Stimulated activated CD4-positive, alpha-beta T cell treated with anti-CD3 and anti-CD28 coated beads, TNF-alpha, amount 100 ng/mL, for 1 hour (primary cell): ENCODE measurements around the gene MAP3K13.
"Not testable (repeated sequence)": the region's sequence is repeated elsewhere in the genome, so short reads cannot be mapped to it uniquely, and the experiment has no call there.

ENCODE experiments used
- DNase-seq, 3 donors: peaks; one replicate each; pipeline ENCODE4 v3.0.0-alpha.2; 2020; ENCODE audit warnings: low read depth in 3 of 3, low spot score in 1 of 3

The MAP3K13 gene

GRCh38 chr3:185442031-185442430 is 79.1 kb downstream of the MAP3K13 start:
- no peak for DNase-seq

GRCh38 chr3:185444329-185444728 is 81.4 kb downstream of the MAP3K13 start:
- no peak for DNase-seq

- no peak for DNase-seq
Measured at GRCh38 chr3:185448107-185448506, 85.2 kb downstream of the MAP3K13 start.

- DNase-seq = not testable (repeated sequence)
Measured at GRCh38 chr3:185451432-185451831, 88.5 kb downstream of the MAP3K13 start.

GRCh38 chr3:185457376-185457775 is 94.4 kb downstream of the MAP3K13 start:
- no peak for DNase-seq

- no peak for DNase-seq
Measured at GRCh38 chr3:185460309-185460708, 97.4 kb downstream of the MAP3K13 start.

GRCh38 chr3:185460719-185461350 is 97.9 kb downstream of the MAP3K13 start:
- DNase-seq = no peak

GRCh38 chr3:185465471-185465870 is 102.5 kb downstream of the MAP3K13 start:
- no peak for DNase-seq

GRCh38 chr3:185466123-185466522 is 103.2 kb downstream of the MAP3K13 start:
- DNase-seq = not testable (repeated sequence)

GRCh38 chr3:185469542-185469941 is 106.6 kb downstream of the MAP3K13 start:
- DNase-seq = no peak

- no peak for DNase-seq
Measured at GRCh38 chr3:185470323-185470722, 107.4 kb downstream of the MAP3K13 start.

- DNase-seq = no peak
Measured at GRCh38 chr3:185473290-185473815, 110.4 kb downstream of the MAP3K13 start.

- not testable (repeated sequence) for DNase-seq
Measured at GRCh38 chr3:185474922-185475321, 112.0 kb downstream of the MAP3K13 start.

GRCh38 chr3:185477316-185477715 is 114.4 kb downstream of the MAP3K13 start:
- DNase-seq = no peak

- DNase-seq = no peak
Measured at GRCh38 chr3:185479373-185479945, 116.5 kb downstream of the MAP3K13 start.

GRCh38 chr3:185484296-185484695 is 121.4 kb downstream of the MAP3K13 start:
- DNase-seq = no peak

- DNase-seq = no peak
Measured at GRCh38 chr3:185486394-185486793, 123.5 kb downstream of the MAP3K13 start.

GRCh38 chr3:185488465-185488864 is 125.5 kb downstream of the MAP3K13 start:
- no peak for DNase-seq

- DNase-seq = no peak
Measured at GRCh38 chr3:185489462-185489861, 126.5 kb downstream of the MAP3K13 start.

GRCh38 chr3:185490241-185490640 is 127.3 kb downstream of the MAP3K13 start:
- no peak for DNase-seq

GRCh38 chr3:185498503-185499396 is 135.8 kb downstream of the MAP3K13 start, which contains the start of gene TMEM41A:
Gene TMEM41A (minus strand): TSS chr3:185499035. CDS start chr3:185498961, 74 bp downstream.
- peak; percentile 71 to 89 (median 80) for DNase-seq

- no peak for DNase-seq
Measured at GRCh38 chr3:185502987-185503386, 140.1 kb downstream of the MAP3K13 start.
